Neural progenitor cell (in vitro differentiated cells): Measurements from ENCODE around the gene C13orf42. TPM values are rescaled to one million over a fixed set of nuclear protein-coding genes. Genes with fewer than 3 reads are reported as not detected.
A peak's percentile ranks its signal among the peaks of the same experiment; 100 is the strongest.

ENCODE experiments used
- DNase-seq: peaks from one replicate; pipeline ENCODE4 v3.0.0-alpha.2; 2016; ENCODE audit warnings: low spot score
- H2AFZ ChIP-seq: fragments of 200-600 bp; sonication (generic); replicated peaks from 2 replicates; pipeline ENCODE4 v1.6.1; 2016; ENCODE audit warnings: antibody characterized with exemption
- H3F3A ChIP-seq: fragments of 200-600 bp; sonication (generic); 2 replicates; pipeline ENCODE4 v1.6.1; 2016; ENCODE audit warnings: antibody characterized with exemption, low read depth
- H3K27ac ChIP-seq: fragments of 200-600 bp; sonication (generic); 2 replicates; pipeline ENCODE4 v1.5.1; 2016; ENCODE audit warnings: mild to moderate bottlenecking
- H3K27me3 ChIP-seq: fragments of 200-600 bp; sonication (generic); 2 replicates; pipeline ENCODE4 v1.6.1; 2016; ENCODE audit warnings: mild to moderate bottlenecking, moderate library complexity
- H3K36me3 ChIP-seq: fragments of 200-600 bp; sonication (generic); 2 replicates; pipeline ENCODE4 v1.5.1; 2016
- H3K4me1 ChIP-seq: fragments of 200-600 bp; sonication (generic); 2 replicates; pipeline ENCODE4 v1.6.1; 2016; ENCODE audit warnings: mixed run types
- H3K4me2 ChIP-seq: fragments of 200-600 bp; sonication (generic); 2 replicates; pipeline ENCODE4 v1.6.1; 2016
- H3K4me3 ChIP-seq: fragments of 200-600 bp; sonication (generic); 2 replicates; pipeline ENCODE4 v1.5.1; 2016
- H3K79me2 ChIP-seq: fragments of 200-600 bp; sonication (generic); 2 replicates; pipeline ENCODE4 v1.6.1; 2016; ENCODE audit warnings: low read depth
- H3K9ac ChIP-seq: fragments of 200-600 bp; sonication (generic); 2 replicates; pipeline ENCODE4 v1.6.1; 2016
- H3K9me3 ChIP-seq: fragments of 200-600 bp; sonication (generic); 2 replicates; pipeline ENCODE4 v1.5.1; 2016; ENCODE audit warnings: low read depth
- H4K20me1 ChIP-seq: fragments of 200-600 bp; sonication (generic); 2 replicates; pipeline ENCODE4 v1.6.1; 2016; ENCODE audit warnings: low read depth
- H3K27ac Mint-ChIP-seq: 3 replicates; pipeline ENCODE4 v1.8.0; 2021; ENCODE audit warnings: mixed read lengths
- H3K27me3 Mint-ChIP-seq: 2 replicates; pipeline ENCODE4 v1.8.0; 2022; ENCODE audit warnings: low read depth, mild to moderate bottlenecking, inconsistent platforms, moderate library complexity, mixed read lengths; ENCODE audit not compliant: insufficient read depth
- H3K36me3 Mint-ChIP-seq: 3 replicates; pipeline ENCODE4 v1.8.0; 2021; ENCODE audit warnings: mixed read lengths
- H3K4me1 Mint-ChIP-seq: 3 replicates; pipeline ENCODE4 v1.8.0; 2021; ENCODE audit warnings: mixed read lengths
- H3K4me3 Mint-ChIP-seq: 3 replicates; pipeline ENCODE4 v1.8.0; 2021; ENCODE audit warnings: mild to moderate bottlenecking, moderate library complexity, mixed read lengths
- H3K9me3 Mint-ChIP-seq: 3 replicates; pipeline ENCODE4 v1.8.0; 2020; ENCODE audit warnings: mixed read lengths
- CTCF ChIP-seq: fragments of 200-600 bp; sonication (generic); IDR thresholded peaks from 2 replicates; pipeline ENCODE4 v1.5.1; 2017; ENCODE audit warnings: antibody characterized with exemption, mild to moderate bottlenecking
- EZH2 ChIP-seq: fragments of 200-600 bp; sonication (generic); IDR thresholded peaks from 2 replicates; pipeline ENCODE4 v1.6.1; 2017; ENCODE audit warnings: antibody characterized with exemption, mild to moderate bottlenecking, moderate library complexity
- EZH2phosphoT487 ChIP-seq: fragments of 200-600 bp; sonication (generic); IDR thresholded peaks from 2 replicates; pipeline ENCODE4 v1.6.1; 2017; ENCODE audit warnings: antibody characterized with exemption
- total RNA-seq: library from RNA; depleted of rRNA; stranded (reverse); fragments of >200 nt; gene quantifications from 2 replicates; pipeline ENCODE4 v1.2.3, GENCODE V29; 2015; ENCODE audit warnings: low replicate concordance

Gene C13orf42
- total RNA-seq, 1 donor from 2014 or later = 0.65 TPM

GRCh38 chr13:51067706-51068105 lies 43.4 kb downstream of the C13orf42 start:
- Mint-ChIP-seq H3K27me3 (peaks cover 8% of the 10 kb centered on the region), H3K36me3 (no peaks in the 10 kb centered on the region), H3K27ac (no peak overlapping the region), H3K9me3 (no peaks in the 10 kb centered on the region), H3K4me1 (peaks cover 26% of the 10 kb centered on the region), H3K4me3 (no peak overlapping the region)
- Histone ChIP-seq H3K9me3 (no peaks in the 10 kb centered on the region), H3K27me3 (no peaks in the 10 kb centered on the region), H3K36me3 (no peaks in the 10 kb centered on the region), H3F3A (no peaks in the 10 kb centered on the region), H3K4me1 (no peaks in the 10 kb centered on the region), H3K4me3 (no peak overlapping the region), H3K27ac (no peak overlapping the region), H3K4me2 (no peak overlapping the region), H4K20me1 (no peaks in the 10 kb centered on the region), H3K9ac (no peak overlapping the region), H2AFZ (no peak overlapping the region), H3K79me2 (no peaks in the 10 kb centered on the region)
- no peak for DNase-seq
- TF ChIP-seq EZH2 (no peak), CTCF (no peak), EZH2phosphoT487 (no peak)

GRCh38 chr13:51067210-51067701 lies 43.8 kb downstream of the C13orf42 start:
- no peak overlapping the region for H3K4me3 ChIP-seq
- no peak for DNase-seq

GRCh38 chr13:51066091-51066831 lies 44.8 kb downstream of the C13orf42 start:
- H3K27me3 ChIP-seq = no peaks in the 10 kb centered on the region
- peaks cover 2% of the 10 kb centered on the region for H3K27me3 Mint-ChIP-seq
- H3K36me3 ChIP-seq = no peaks in the 10 kb centered on the region
- no peak overlapping the region for H3K9ac ChIP-seq
- peaks cover 26% of the 10 kb centered on the region for H3K4me1 Mint-ChIP-seq
- no peak overlapping the region for H3K4me3 Mint-ChIP-seq
- TF ChIP-seq CTCF = no peak
- TF ChIP-seq EZH2phosphoT487 = no peak
- no peak for TF ChIP-seq EZH2
- DNase-seq = no peak
- no peaks in the 10 kb centered on the region for H3F3A ChIP-seq
- H3K4me1 ChIP-seq = no peaks in the 10 kb centered on the region
- H2AFZ ChIP-seq = no peak overlapping the region
- no peak overlapping the region for H3K4me3 ChIP-seq
- no peaks in the 10 kb centered on the region for H3K79me2 ChIP-seq
- no peak overlapping the region for H3K4me2 ChIP-seq
- no peaks in the 10 kb centered on the region for H3K36me3 Mint-ChIP-seq
- H3K9me3 Mint-ChIP-seq = no peaks in the 10 kb centered on the region
- H3K27ac ChIP-seq = no peak overlapping the region
- no peaks in the 10 kb centered on the region for H4K20me1 ChIP-seq
- no peaks in the 10 kb centered on the region for H3K9me3 ChIP-seq
- H3K27ac Mint-ChIP-seq = peak overlapping the region; percentile 69

More at GRCh38 chr13:51067210-51067701, 43.8 kb downstream of the C13orf42 start:
- no peak overlapping the region for H3K27ac Mint-ChIP-seq
- no peak overlapping the region for H3K4me3 Mint-ChIP-seq
- H3K4me1 Mint-ChIP-seq = peaks cover 26% of the 10 kb centered on the region
- peaks cover 8% of the 10 kb centered on the region for H3K27me3 Mint-ChIP-seq
- no peak overlapping the region for H2AFZ ChIP-seq
- no peaks in the 10 kb centered on the region for H3F3A ChIP-seq
- H3K27ac ChIP-seq = no peak overlapping the region
- H3K9me3 Mint-ChIP-seq = no peaks in the 10 kb centered on the region
- no peaks in the 10 kb centered on the region for H3K79me2 ChIP-seq
- no peaks in the 10 kb centered on the region for H3K9me3 ChIP-seq
- no peaks in the 10 kb centered on the region for H4K20me1 ChIP-seq
- H3K9ac ChIP-seq = no peak overlapping the region
- no peaks in the 10 kb centered on the region for H3K27me3 ChIP-seq
- TF ChIP-seq EZH2phosphoT487 (no peak), CTCF (no peak), EZH2 (no peak)
- H3K36me3 Mint-ChIP-seq = no peaks in the 10 kb centered on the region
- H3K4me2 ChIP-seq = no peak overlapping the region
- no peaks in the 10 kb centered on the region for H3K36me3 ChIP-seq
- no peaks in the 10 kb centered on the region for H3K4me1 ChIP-seq
